GM19099 (cell line): ENCODE data around the gene STK32C.

Experiments
- POLR2A ChIP-seq: IDR thresholded peaks from 3 replicates; pipeline ENCODE4 v1.6.1; 2011; ENCODE audit warnings: low read depth; ENCODE audit not compliant: insufficient read length; ENCODE audit errors: extremely low read depth

The STK32C gene

GRCh38 chr10:132272231-132272971, 35.3 kb downstream of the STK32C start:
- no peak for TF ChIP-seq POLR2A

DNA sequence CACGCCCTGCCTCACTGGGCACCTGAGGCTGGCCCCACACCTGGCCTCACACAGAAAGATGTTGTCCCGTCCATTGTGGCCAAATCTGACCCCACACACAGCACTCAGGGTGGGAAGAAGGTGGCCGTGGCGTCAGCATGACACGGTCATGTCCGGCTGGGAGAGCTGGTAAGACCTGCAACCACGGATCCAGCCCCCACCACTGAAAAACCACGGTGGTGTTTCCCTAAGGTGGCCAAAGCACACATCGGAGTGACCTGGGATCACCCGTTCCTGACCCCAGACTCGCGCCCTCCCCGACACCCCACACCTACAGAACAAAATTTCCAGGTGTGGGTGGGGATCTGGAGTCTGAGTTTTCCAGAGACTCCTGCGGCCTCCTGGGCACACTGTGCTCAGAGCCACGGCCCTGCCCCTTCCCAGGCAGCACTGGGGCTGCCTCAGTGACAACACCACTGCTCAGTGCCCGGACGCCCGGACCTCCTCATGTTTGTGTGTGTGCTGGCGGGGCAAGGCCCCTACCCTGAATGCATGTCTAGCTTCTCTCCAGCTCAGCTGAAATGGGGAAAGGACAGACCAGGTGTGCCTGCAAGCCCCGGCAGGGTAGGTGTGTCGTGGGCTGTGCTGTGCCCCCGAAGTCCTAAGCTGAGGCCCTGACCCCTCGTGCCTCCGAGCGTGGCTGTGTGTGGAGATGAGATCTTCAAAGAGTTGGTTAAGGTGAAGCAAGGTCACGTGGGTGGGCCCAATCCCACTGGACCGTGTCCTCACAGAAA, 36.1 kb downstream of the STK32C start:
- TF ChIP-seq POLR2A = no peak

DNA sequence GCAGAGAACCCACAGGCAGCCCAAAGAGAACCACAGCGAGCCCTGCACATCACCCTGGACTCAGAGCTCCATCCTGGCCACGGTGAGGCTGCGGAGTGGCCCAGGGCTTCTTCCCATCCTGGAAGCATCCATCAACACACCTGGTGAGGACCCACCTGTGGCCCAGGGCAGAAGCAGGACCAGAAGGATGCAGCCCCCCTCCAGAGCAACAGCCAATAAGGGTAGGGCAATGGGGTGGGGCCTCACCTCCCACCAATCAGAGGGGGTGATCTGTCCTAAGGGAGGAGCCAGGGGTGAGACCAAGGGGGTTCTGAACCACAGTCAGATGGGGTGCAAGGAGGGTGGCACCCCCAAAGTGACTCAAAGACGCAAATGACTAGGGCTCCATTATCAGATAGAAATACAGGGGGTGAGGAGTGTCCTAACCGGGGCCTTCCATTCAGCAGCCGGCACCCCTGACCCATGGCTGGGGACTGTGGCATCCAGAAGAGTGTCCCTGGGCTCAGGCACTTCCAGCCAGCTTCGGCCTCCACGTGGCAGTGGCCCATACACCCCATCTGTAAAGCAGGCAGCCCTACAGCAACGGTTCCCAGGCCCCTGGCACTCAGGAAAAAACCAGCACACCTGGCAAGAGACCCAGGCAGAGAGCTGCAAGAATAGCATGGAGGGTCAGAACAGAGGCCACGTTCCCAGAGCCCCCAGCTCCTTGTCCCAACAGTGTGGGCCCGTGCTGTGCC, 36.9 kb downstream of the STK32C start:
- no peak for TF ChIP-seq POLR2A

DNA sequence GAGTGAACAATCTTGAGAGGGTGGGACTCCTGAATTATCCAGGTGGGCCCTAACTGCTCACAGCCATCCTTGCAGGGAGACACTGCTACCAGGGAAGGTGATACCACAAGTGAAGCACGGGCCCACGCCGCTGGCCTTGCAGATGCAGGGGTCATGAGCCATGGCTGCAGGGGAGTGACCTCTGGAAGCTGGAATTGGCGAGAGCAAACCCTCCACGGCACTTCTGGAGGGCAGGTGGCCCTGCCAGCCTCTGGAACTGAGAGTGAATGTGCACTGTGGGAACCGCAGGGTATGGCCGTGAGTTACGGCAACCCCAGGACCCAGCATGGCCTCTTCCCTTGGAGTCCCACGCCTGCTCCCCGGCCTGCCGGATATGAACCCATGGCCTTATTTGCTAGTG, 37.5 kb downstream of the STK32C start:
- TF ChIP-seq POLR2A = no peak

DNA sequence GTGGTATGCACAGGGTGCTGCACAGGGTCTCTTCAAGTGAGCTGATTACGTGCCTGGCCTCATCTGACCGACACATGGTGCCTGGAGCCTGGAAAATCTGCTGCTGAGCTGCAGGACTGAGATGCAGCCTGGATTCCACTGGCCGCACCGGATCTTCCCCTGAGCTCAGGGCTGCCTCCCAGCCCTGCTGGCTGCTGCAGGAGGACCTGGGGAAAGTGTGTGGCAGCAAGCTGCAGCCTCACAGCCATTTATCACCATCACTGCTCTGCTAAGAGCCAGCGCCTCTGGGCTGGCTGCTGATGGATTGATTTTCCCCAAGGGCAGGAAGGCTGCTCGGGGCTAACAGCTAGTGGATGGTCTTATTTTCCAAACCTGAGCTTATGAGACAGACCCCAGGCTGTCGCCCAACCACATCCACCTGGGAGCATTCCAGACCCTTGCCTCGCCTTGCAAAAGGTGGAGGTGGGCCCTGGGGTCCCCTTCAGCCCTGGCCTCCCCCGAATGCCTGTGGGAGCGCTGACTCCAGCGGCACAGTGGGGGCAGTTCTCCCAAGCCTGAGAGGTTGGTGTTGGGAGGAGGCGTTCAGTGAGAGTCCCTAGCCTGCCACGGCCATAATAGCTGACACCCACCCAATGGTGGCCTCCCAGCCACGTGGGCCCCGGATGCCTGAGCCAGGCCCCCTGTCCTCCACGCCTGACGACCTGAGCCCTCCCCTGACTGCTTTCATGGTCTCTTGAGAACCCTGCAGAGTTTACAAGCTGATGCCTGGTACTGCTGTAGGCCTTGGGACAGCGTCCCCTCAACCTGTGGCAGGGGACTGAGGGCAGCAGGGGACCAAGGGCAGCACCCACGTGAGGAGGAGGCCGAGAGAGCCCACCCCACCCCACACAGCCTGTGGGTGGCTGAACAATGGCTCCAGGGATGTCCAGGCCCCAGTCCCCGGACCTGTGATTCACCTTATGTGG, 38.2 kb downstream of the STK32C start:
- no peak for TF ChIP-seq POLR2A

DNA sequence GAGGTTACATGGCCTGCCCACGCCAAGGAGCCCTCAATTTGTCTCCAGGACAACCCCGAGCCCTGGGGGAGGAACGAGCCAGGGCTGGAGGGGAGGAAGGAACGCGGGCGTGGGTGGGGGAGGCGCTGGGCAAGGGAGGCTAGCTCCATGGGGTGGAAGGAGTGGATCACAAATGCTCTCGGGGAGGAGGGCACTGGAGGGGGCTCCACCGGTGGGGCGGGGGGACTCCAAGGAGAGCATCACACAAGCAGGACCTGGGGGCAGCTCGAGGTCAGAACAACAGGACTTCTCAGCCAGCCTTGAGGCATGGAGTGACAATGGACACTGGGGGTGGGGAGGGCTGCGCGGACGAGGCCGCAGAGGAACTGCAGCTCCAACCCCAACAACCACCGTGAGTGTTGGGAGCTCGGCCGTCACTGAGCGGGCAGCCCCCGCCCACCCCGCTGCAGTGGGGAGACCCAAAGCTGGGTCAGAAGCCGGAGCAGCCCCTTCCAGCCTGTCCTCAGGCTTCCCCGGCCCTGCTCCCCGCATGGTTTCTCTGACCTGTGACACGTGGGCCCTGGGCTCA, 41.1 kb downstream of the STK32C start:
- no peak for TF ChIP-seq POLR2A

DNA sequence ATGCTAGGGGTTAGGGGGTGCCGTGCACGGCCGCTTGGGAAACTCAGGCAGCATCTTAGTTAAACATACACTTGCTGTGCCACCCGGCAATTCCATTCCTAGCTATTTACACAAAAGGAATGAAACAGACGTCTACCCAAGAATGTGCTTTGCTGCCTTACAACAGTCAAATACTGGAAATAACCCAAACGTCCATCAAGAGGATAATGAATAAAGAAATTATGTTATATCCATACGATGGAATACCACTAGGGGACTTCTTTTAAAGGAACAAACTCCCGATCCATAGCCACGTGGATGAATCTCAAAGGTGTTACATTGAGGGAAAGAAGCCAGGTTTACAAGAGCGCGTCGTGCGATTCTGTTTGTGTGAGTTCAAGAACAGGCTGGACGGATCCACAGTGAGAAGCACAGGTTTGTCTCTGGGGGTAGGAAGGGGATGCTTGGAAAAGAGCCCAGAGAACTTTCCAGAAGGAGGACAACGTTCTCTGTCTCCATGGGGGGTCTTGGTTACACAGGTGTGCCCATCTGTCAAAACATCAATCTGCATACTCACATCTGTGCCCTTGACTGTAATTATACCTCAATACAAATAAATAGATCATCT, 41.8 kb downstream of the STK32C start:
- no peak for TF ChIP-seq POLR2A

DNA sequence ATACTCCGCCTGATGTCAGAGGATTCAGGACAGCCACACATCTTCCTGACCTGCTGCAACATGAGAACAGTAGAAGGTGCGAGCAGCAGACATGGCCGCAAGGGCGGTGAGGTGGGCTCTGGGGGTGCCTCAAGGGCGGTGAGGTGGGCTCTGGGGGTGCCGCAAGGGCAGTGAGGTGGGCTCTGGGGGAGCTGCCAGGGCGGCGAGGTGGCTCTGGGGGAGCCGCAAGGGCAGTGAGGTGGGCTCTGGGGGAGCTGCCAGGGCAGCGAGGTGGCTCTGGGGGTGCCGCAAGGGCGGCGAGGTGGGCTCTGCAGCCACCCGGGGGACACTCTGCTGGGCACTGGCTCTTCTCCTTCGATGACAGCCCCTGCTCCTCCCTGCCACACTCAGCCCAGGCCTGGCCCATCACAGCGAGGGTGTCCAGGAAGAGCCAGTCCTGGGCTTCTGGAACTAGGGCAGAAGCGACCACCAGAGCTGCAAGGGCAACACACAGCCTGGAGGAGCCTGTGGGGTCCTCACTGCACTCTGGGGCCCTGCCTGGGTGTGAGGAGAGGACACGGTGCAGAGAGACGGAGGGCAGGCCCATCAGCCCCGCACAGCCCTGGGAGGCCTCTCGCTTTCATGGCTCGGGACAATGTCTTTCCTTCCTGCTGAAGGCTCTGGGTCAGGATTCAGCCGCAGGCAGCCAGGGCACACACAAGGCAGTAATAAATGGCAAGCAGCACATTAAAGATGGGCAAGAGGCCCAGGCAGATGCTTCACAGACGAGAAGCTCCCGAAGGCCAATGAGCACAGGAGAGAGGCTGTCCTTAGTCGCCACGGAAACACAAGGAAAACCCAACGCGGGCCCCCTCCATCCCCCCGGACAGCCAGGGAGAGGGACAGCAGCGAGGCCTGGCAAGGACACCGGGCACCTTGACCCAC, 42.5 kb downstream of the STK32C start:
- no peak for TF ChIP-seq POLR2A

DNA sequence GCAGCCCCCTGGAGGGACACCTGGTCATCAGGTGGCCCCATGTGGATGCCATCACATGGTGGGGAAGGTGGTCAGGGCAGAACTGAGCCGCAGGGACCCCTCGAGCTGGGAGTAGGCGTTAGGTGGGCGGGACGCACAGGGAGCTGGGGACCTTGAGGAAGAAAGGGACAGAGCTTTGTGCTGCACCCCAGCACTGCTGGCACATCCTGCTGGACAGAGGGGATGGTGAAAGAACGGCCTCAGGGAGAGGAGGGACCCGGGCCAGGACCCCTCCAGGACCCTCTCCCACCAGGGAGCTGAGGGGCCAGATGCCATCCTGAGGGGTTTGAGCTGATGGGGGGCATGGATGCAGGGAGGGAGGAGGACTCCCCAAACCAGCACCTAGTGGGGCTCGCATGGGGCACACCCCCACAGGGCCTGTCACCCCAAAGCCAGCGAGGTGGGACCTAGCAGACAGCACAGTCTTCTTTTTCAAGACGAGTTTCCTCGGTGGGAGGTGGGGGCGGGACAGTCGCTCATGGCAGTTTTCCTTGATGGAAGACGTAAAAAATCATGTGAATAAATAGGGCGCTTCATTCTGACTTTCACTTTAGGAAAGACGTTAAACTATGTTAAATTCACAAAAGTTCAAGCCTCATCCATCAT, 43.3 kb downstream of the STK32C start:
- no peak for TF ChIP-seq POLR2A

DNA sequence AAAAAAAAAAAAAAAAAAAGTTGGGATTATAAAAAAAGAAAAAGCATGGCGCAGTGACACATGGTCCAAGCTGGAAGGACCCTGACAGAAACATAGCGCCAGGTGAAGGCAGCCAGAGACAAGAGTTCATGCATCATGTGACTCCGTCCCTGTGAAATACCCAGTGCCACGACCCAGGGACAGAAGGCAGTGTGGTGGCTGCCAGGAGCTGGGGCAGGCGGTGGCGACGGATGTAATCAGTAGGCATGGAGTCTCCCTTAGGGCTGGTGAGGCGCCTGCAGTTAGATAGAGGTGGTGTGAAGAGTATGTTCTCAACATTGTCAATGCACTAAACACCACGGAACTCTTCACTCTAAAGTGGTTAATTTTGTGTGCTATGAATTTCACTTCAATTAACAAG, 43.9 kb downstream of the STK32C start:
- TF ChIP-seq POLR2A = no peak

- no peak for TF ChIP-seq POLR2A
Observed at GRCh38 chr10:132259702-132260482, 47.9 kb downstream of the STK32C start.

GRCh38 chr10:132258423-132258822, 49.3 kb downstream of the STK32C start:
- TF ChIP-seq POLR2A = no peak
